Smooth muscle cell (in vitro differentiated cells): ENCODE measurements around the gene ABL1. TPM values are rescaled to one million over a fixed set of nuclear protein-coding genes. Genes with fewer than 3 reads are reported as not detected.

Source experiments
- DNase-seq: peaks from one replicate; lab custom pipeline; 2025; ENCODE audit not compliant: unreplicated experiment; lab: John Stamatoyannopoulos, UW
- H2AFZ ChIP-seq: fragments of 200-600 bp; sonication (generic); 2 replicates; pipeline ENCODE4 v1.6.0; 2016; ENCODE audit warnings: antibody characterized with exemption, low read depth, mild to moderate bottlenecking
- H3F3A ChIP-seq: fragments of 200-600 bp; sonication (generic); 2 replicates; pipeline ENCODE4 v1.6.0; 2017; ENCODE audit warnings: antibody characterized with exemption, low read depth
- H3K27ac ChIP-seq: fragments of 200-600 bp; sonication (generic); 2 replicates; pipeline ENCODE4 v1.5.1; 2016; ENCODE audit warnings: low read depth, mild to moderate bottlenecking
- H3K27me3 ChIP-seq: fragments of 200-600 bp; sonication (generic); 2 replicates; pipeline ENCODE4 v1.6.1; 2016; ENCODE audit warnings: low read depth, mild to moderate bottlenecking
- H3K36me3 ChIP-seq: fragments of 200-600 bp; sonication (generic); 2 replicates; pipeline ENCODE4 v1.5.1; 2016; ENCODE audit warnings: low read depth
- H3K4me1 ChIP-seq: fragments of 200-600 bp; sonication (generic); 2 replicates; pipeline ENCODE4 v1.5.1; 2016; ENCODE audit warnings: low read depth
- H3K4me2 ChIP-seq: fragments of 200-600 bp; sonication (generic); 2 replicates; pipeline ENCODE4 v1.6.0; 2016; ENCODE audit warnings: mild to moderate bottlenecking
- H3K4me3 ChIP-seq: fragments of 200-600 bp; sonication (generic); 2 replicates; pipeline ENCODE4 v1.5.1; 2016; ENCODE audit warnings: mild to moderate bottlenecking
- H3K79me2 ChIP-seq: fragments of 200-600 bp; sonication (generic); 2 replicates; pipeline ENCODE4 v1.6.0; 2016; ENCODE audit warnings: low read depth, mild to moderate bottlenecking
- H3K9ac ChIP-seq: fragments of 200-600 bp; sonication (generic); 2 replicates; pipeline ENCODE4 v1.6.0; 2016; ENCODE audit warnings: low read depth
- H3K9me3 ChIP-seq: fragments of 200-600 bp; sonication (generic); replicated peaks from 2 replicates; pipeline ENCODE4 v1.5.1; 2016; ENCODE audit warnings: low read depth
- H4K20me1 ChIP-seq: fragments of 200-600 bp; sonication (generic); 2 replicates; pipeline ENCODE4 v1.6.0; 2016; ENCODE audit warnings: low read depth
- WGBS: methylation state at CpG from one replicate; pipeline ENCODE4 v1.1.7; 2016; ENCODE audit warnings: low lambda C conversion rate; 5-methylcytosine and 5-hydroxymethylcytosine counted together
- polyA plus RNA-seq: library from polyadenylated mRNA; unstranded; fragments of >200 nt; fragmentation: Nextera tagmentation; extraction: Ambion mirVana; gene quantifications from 2 replicates; pipeline ENCODE4 v1.2.1, GENCODE V29; 2016
- total RNA-seq: library from RNA; depleted of rRNA; stranded (reverse); fragments of >200 nt; gene quantifications from 2 replicates; pipeline ENCODE4 v1.2.3, GENCODE V29; 2014
- TF ChIP-seq, protein P1 (sequence below): fragments of 200-600 bp; sonication (generic); IDR thresholded peaks from 2 replicates; pipeline ENCODE4 v1.5.1; 2017; ENCODE audit warnings: borderline replicate concordance, mild to moderate bottlenecking, antibody characterized with exemption; ENCODE audit not compliant: insufficient read depth, poor library complexity, severe bottlenecking

Gene ABL1
- total and polyA plus RNA-seq, 2 experiments from 2014 or later: 38.2 to 51.0 TPM

DNA sequence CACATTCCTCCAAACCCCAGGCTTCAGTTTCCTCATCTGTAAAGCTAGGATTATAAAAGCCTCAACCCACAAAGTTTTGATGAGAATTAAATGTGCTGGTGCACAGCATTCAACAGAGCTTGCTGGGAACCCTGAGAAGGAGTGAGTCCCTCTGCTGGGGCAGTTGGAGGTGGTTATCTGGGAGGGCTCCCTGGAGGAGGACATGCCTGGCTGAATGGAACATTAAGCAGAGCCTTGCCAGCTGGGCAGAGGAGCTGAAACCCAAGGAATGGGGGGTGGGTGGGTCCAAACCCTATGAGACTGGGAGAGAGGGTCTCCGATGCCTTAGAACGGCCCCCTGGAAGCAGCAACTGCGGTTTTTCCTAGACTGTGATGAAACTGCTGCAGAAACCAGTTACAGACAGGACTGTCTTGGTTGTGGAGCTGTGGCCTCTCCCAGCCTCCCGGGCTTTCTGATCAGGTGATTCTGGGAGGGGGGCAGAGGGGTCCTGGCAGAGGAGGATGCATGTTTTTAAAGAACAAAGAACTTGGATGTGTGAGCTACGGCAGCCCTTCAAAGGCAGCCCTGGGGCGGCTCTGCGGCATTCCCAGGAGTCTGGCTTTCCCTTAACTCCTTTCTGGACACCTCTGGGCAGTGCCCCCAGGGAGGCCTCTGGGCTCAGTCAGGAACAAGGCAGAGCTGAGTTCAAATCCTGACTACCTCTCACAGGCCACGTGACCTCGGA lies 83.2 kb downstream of the ABL1 start:
- no peak overlapping the region for H3K9ac ChIP-seq
- H3K27me3 ChIP-seq: no peaks in the 10 kb centered on the region
- WGBS: 80% methylated on average over 9 of the region's 9 CpGs

DNA sequence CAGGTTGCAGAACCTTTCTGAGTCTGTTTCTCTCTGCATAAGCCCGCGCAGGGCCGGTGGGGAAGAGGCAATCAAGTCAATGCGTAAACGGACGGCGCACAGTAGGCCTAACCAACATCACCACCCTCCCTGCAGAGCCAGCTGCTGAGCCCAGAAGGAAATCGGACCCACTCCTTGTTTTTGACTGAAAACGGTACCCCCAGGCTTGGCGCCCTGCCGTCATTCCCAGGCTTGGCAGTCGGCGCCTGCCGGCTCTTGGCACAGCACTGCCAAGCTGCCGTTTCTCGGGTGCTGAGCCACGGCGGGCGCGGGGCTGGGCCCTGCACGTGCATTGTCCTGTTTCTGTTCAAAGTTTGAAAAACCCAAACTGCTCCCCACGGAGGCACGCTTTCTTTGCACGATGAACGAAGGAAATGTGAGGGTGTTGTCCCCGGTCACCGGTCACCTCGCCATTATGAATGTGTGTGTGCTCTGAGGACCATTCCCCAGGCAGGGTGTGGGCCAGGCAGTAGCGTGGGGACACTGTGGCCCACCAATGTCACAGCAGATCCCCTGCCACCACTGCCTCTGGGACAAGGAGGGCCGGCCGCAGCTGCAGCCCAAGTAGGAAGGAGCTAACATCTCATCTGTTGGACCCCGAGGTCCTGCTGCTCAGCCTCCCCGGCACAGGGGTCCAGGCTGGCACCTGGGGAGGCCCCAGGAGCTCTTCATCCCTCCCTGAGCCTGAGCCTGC lies 83.9 kb downstream of the ABL1 start:
- Histone ChIP-seq H2AFZ (no peak overlapping the region), H3K27ac (no peak overlapping the region), H3K36me3 (no peaks in the 10 kb centered on the region), H3K79me2 (no peaks in the 10 kb centered on the region), H3K27me3 (no peaks in the 10 kb centered on the region), H3K9ac (no peak overlapping the region), H3K4me1 (peaks cover 5% of the 10 kb centered on the region), H3K9me3 (no peaks in the 10 kb centered on the region), H3K4me3 (no peak overlapping the region), H3K4me2 (no peak overlapping the region), H3F3A (no peaks in the 10 kb centered on the region), H4K20me1 (no peaks in the 10 kb centered on the region)
- no peak for DNase-seq
- TF ChIP-seq, protein P1, sequence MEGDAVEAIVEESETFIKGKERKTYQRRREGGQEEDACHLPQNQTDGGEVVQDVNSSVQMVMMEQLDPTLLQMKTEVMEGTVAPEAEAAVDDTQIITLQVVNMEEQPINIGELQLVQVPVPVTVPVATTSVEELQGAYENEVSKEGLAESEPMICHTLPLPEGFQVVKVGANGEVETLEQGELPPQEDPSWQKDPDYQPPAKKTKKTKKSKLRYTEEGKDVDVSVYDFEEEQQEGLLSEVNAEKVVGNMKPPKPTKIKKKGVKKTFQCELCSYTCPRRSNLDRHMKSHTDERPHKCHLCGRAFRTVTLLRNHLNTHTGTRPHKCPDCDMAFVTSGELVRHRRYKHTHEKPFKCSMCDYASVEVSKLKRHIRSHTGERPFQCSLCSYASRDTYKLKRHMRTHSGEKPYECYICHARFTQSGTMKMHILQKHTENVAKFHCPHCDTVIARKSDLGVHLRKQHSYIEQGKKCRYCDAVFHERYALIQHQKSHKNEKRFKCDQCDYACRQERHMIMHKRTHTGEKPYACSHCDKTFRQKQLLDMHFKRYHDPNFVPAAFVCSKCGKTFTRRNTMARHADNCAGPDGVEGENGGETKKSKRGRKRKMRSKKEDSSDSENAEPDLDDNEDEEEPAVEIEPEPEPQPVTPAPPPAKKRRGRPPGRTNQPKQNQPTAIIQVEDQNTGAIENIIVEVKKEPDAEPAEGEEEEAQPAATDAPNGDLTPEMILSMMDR: no peak
- 97% methylated on average over 31 of the region's 33 CpGs for WGBS

More for the DNA sequence above, 83.2 kb downstream of the ABL1 start:
- no peak overlapping the region for H3K27ac ChIP-seq
- TF ChIP-seq, protein P1: no peak
- no peak overlapping the region for H2AFZ ChIP-seq
- DNase-seq: no peak
- H3K79me2 ChIP-seq: no peaks in the 10 kb centered on the region
- no peak overlapping the region for H3K4me2 ChIP-seq
- no peaks in the 10 kb centered on the region for H3K9me3 ChIP-seq
- H3K36me3 ChIP-seq: no peaks in the 10 kb centered on the region
- peaks cover 5% of the 10 kb centered on the region for H3K4me1 ChIP-seq
- no peaks in the 10 kb centered on the region for H4K20me1 ChIP-seq
- no peak overlapping the region for H3K4me3 ChIP-seq
- no peaks in the 10 kb centered on the region for H3F3A ChIP-seq

DNA sequence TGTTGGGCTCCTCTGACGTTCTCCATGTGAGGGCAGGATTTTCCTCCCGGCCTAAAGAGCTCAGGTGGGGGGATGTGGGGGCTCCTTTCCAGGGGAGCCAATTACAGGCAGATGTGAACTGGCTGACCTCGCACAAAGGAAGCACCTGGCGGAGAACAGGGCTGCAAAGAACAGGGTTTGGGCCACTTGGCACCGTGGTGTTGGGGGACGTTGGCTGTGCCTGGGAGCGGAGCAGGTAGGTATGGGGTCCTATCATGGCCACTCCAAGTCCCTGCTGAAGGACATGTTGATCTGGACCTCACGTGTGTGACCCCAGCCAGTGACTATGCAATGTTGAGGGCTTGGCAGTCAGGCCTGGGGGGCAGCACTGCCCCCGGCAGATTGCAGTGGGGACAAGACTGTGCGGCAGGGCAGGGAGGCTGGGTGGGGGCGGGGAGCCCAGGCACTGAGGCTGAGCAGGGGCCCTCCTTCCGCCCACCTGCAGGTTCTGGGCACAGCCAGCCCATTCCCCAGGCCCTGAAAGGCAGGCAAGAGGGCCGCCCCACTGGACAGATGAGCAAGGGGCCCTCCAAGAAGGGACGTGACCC lies 84.6 kb downstream of the ABL1 start:
- Histone ChIP-seq H3K27me3 (no peaks in the 10 kb centered on the region), H3K4me2 (no peak overlapping the region), H3K4me1 (peaks cover 5% of the 10 kb centered on the region), H4K20me1 (no peaks in the 10 kb centered on the region), H3K9me3 (no peaks in the 10 kb centered on the region), H3K9ac (no peak overlapping the region), H3F3A (no peaks in the 10 kb centered on the region), H2AFZ (no peak overlapping the region), H3K27ac (no peak overlapping the region), H3K79me2 (no peaks in the 10 kb centered on the region), H3K36me3 (no peaks in the 10 kb centered on the region), H3K4me3 (no peak overlapping the region)
- 92% methylated on average over 13 of the region's 14 CpGs for WGBS
- no peak for DNase-seq
- TF ChIP-seq, protein P1: no peak
